Muscle of back (tissue), 11 donors: ENCODE data around the gene PPM1H. TPM values are rescaled to one million over a fixed set of nuclear protein-coding genes. Genes with fewer than 3 reads are reported as not detected.
"Not testable (repeated sequence)": the region's sequence is repeated elsewhere in the genome, so short reads cannot be mapped to it uniquely, and the experiment has no call there.

Experiments
- DNase-seq, 3 donors: peaks; one replicate each; pipeline versions ENCODE4 v3.0.0 to v3.0.0-alpha.2; 2013
- polyA plus RNA-seq, 10 donors: library from polyadenylated mRNA; unstranded; fragments of 120-200 nt; gene quantifications; one replicate each; pipeline ENCODE4 v1.2.1, GENCODE V29; 2013; ENCODE audit not compliant: insufficient read length in 10 of 10

PPM1H gene
- polyA plus RNA-seq, 10 donors: 2.8 to 4.9 (median 3.5) TPM

- no peak for DNase-seq
These were observed 164.6 kb downstream of the PPM1H start for GRCh38 chr12:62770381-62770780.

- DNase-seq: no peak
These were observed 165.8 kb downstream of the PPM1H start for GRCh38 chr12:62769076-62769619.

- DNase-seq: no peak
These were observed 167.0 kb downstream of the PPM1H start for GRCh38 chr12:62767946-62768345.

- DNase-seq: peak in 1 of 3 donors; percentile 59
These were observed 167.5 kb downstream of the PPM1H start for GRCh38 chr12:62767496-62767895.

- no peak for DNase-seq
These were observed 168.5 kb downstream of the PPM1H start for GRCh38 chr12:62766496-62766895.

- peak in 1 of 3 donors; percentile 57 for DNase-seq
These were observed 170.9 kb downstream of the PPM1H start for GRCh38 chr12:62763861-62764645.

GRCh38 chr12:62763312-62763711 is 171.6 kb downstream of the PPM1H start:
- no peak for DNase-seq

- no peak for DNase-seq
These were observed 172.3 kb downstream of the PPM1H start for GRCh38 chr12:62762645-62763044.

- no peak for DNase-seq
These were observed 173.3 kb downstream of the PPM1H start for GRCh38 chr12:62761658-62762057.

- DNase-seq: no peak
These were observed 174.2 kb downstream of the PPM1H start for GRCh38 chr12:62760779-62761178.

GRCh38 chr12:62760341-62760740 is 174.6 kb downstream of the PPM1H start:
- not testable (repeated sequence) for DNase-seq

GRCh38 chr12:62758216-62758615 is 176.7 kb downstream of the PPM1H start:
- no peak for DNase-seq

- DNase-seq: no peak
These were observed 177.9 kb downstream of the PPM1H start for GRCh38 chr12:62757048-62757447.

- no peak for DNase-seq
These were observed 180.2 kb downstream of the PPM1H start for GRCh38 chr12:62754706-62755105.

GRCh38 chr12:62751810-62752155 is 183.2 kb downstream of the PPM1H start:
- no peak for DNase-seq

- DNase-seq: no peak
These were observed 183.8 kb downstream of the PPM1H start for GRCh38 chr12:62750941-62751809.

- DNase-seq: no peak
These were observed 185.4 kb downstream of the PPM1H start for GRCh38 chr12:62749586-62749985.

- DNase-seq: no peak
These were observed 185.9 kb downstream of the PPM1H start for GRCh38 chr12:62748941-62749468.

- no peak for DNase-seq
These were observed 190.4 kb downstream of the PPM1H start for GRCh38 chr12:62744551-62744950.

- peak in 1 of 3 donors; percentile 45 for DNase-seq
These were observed 195.5 kb downstream of the PPM1H start for GRCh38 chr12:62739266-62740015.

- peak in 1 of 3 donors; percentile 38 for DNase-seq
These were observed 196.3 kb downstream of the PPM1H start for GRCh38 chr12:62738616-62739015.

GRCh38 chr12:62738105-62738504 is 196.8 kb downstream of the PPM1H start:
- DNase-seq: no peak
